Measurements from ENCODE around the gene BRI3. TPM values are rescaled to one million over a fixed set of nuclear protein-coding genes. Genes with fewer than 3 reads are reported as not detected.

The BRI3 gene
- total and polyA plus RNA-seq, 2 of the 4 experiments (the other 2 are of a cell fraction) = 24.7 to 68.3 TPM

DNA sequence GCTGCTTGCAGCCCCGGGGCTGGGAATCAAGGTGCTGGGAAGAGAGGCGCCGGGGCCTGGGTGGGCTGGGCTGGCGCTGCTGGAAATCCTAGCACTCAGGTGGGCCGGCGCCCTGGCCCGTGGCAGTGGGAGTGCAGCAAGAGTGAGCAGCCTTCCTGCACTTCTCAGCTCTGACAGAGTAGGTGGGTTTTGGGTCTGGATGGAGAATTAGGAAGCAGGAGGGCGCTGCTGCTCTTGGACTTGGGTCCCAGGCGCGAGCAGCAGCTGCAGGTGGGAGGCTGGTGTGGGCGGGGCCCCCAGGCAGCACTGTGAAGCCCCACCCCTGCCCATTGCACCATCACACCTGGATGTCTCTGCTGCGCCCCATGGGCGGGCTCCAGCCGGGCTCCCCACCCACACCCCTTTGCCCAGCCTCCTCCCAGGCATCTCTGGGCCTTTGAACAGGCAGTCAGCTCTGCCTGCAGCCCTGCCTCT is 6.0 kb downstream of the BRI3 start:
- WGBS, 2 experiments (ENCODE audit: extremely low coverage in 2 of 2, insufficient read length in 1 of 2) = 90% methylated on average over 3 of the region's 14 CpGs; no CpG with 5 or more reads in 1 of the 2 experiments
- intact Hi-C loops (cut with micrococcal nuclease) = no loop called here
- peaks cover 52% of the 10 kb centered on the region for H3K36me3 ChIP-seq (ENCODE audit: control insufficient read depth, insufficient read depth, low read length)

More for the DNA sequence above, 6.0 kb downstream of the BRI3 start:
- Histone ChIP-seq H3K14ac (replicated peaks; ENCODE audit: low read depth, low read length) (no peak overlapping the region), H3K27me3 (ENCODE audit: control insufficient read depth, insufficient read depth, low read length) (no peaks in the 10 kb centered on the region), H3K4me2 (ENCODE audit: low read depth, low read length) (no peak overlapping the region), H4K91ac (ENCODE audit: insufficient read depth, low read depth, low read length) (no peak overlapping the region), H3K9me3 (ENCODE audit: control insufficient read depth, insufficient read depth, low read length) (no peaks in the 10 kb centered on the region), H2AK5ac (ENCODE audit: low read depth, low read length) (no peak overlapping the region), H3K4me3 (ENCODE audit: insufficient read depth, low read depth, low read length) (no peak overlapping the region), H4K8ac (ENCODE audit: low read depth in 2 of 2, low read length in 2 of 2) (no peak overlapping the region; a peak in 1 of 4 replicates), H3K27ac (ENCODE audit: insufficient read depth, low read length) (no peak overlapping the region), H2AFZ (replicated peaks; ENCODE audit: low read length, poor library complexity) (no peak overlapping the region), H3K18ac (ENCODE audit: low read depth, low read length) (no peak overlapping the region), H3K9ac (ENCODE audit: low read depth, low read length) (no peak overlapping the region), H4K20me1 (ENCODE audit: insufficient read depth, low read length) (peaks cover 89% of the 10 kb centered on the region), H2BK5ac (ENCODE audit: low read depth, low read length, poor library complexity, severe bottlenecking) (no peak overlapping the region), H3K9me1 (ENCODE audit: insufficient read depth, low read length) (peaks cover 21% of the 10 kb centered on the region), H2BK15ac (ENCODE audit: low read depth, low read length) (no peak overlapping the region), H4K5ac (ENCODE audit: low read depth, low read length) (no peak overlapping the region), H2AK9ac (replicated peaks; ENCODE audit: low read depth, low read length, poor library complexity) (no peak overlapping the region), H3K4ac (ENCODE audit: low read depth, low read length) (peak overlapping the region; percentile 52), H3K23ac (ENCODE audit: low read depth, low read length) (no peak overlapping the region), H2BK120ac (ENCODE audit: low read depth, low read length) (no peak overlapping the region), H2BK20ac (ENCODE audit: low read depth, low read length) (no peak overlapping the region), H3K56ac (ENCODE audit: extremely low read depth, insufficient read depth, low read length) (no peak overlapping the region), H3K4me1 (ENCODE audit: control insufficient read depth, insufficient read depth, low read length) (peaks cover 37% of the 10 kb centered on the region), H3K79me1 (ENCODE audit: low read depth in 1 of 2, low read length in 2 of 2) (peaks cover 14 to 82% of the 10 kb centered on the region in 2 experiments; a peak in 3 of 4 replicates)
- DNase-seq (no peak), ATAC-seq (ENCODE audit: low read depth) (no peak)
- in situ Hi-C loops (cut with MboI; ENCODE audit: low sequenced_read_pairs) = no loop called here
- CTCF ChIA-PET = no interaction called here
- no TSS peak for BruUV-seq (replicated peaks)
- POLR2A ChIA-PET (ENCODE audit: unreplicated experiment) = no interaction called here
- dilution Hi-C loops (cut with HindIII; ENCODE audit: low sequenced_read_pairs, unreplicated experiment) = no loop called here
- TF ChIP-seq MAFK (IDR thresholded peaks at IDR 0.05; ENCODE audit: low read depth, low read length) (no peak), BHLHE40 (IDR thresholded peaks at IDR 0.05; ENCODE audit: low read depth, low read length) (no peak), MXI1 (IDR thresholded peaks at IDR 0.05; ENCODE audit: borderline replicate concordance, low read depth, low read length) (no peak), SMC3 (IDR thresholded peaks at IDR 0.05; ENCODE audit: low read depth, low read length) (no peak), CEBPB (IDR thresholded peaks at IDR 0.05; ENCODE audit: low read depth, low read length) (no peak), RFX5 (IDR thresholded peaks at IDR 0.05; ENCODE audit: low read depth, low read length) (no peak), RCOR1 (IDR thresholded peaks at IDR 0.05; ENCODE audit: insufficient replicate concordance, low read length) (no peak), RAD21 (IDR thresholded peaks at IDR 0.05; ENCODE audit: low read length) (no peak), CHD1 (IDR thresholded peaks at IDR 0.05; ENCODE audit: low read depth, low read length) (no peak), MAZ (IDR thresholded peaks at IDR 0.05; ENCODE audit: borderline replicate concordance, low read depth, low read length) (no peak), NFE2L2 (IDR thresholded peaks at IDR 0.05; ENCODE audit: low read depth, low read length) (no peak)
- TF ChIP-seq, protein P1, sequence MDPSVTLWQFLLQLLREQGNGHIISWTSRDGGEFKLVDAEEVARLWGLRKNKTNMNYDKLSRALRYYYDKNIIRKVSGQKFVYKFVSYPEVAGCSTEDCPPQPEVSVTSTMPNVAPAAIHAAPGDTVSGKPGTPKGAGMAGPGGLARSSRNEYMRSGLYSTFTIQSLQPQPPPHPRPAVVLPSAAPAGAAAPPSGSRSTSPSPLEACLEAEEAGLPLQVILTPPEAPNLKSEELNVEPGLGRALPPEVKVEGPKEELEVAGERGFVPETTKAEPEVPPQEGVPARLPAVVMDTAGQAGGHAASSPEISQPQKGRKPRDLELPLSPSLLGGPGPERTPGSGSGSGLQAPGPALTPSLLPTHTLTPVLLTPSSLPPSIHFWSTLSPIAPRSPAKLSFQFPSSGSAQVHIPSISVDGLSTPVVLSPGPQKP (IDR thresholded peaks at IDR 0.05; ENCODE audit: borderline replicate concordance, low read depth, low read length) = no peak
- TF ChIP-seq, protein P2, sequence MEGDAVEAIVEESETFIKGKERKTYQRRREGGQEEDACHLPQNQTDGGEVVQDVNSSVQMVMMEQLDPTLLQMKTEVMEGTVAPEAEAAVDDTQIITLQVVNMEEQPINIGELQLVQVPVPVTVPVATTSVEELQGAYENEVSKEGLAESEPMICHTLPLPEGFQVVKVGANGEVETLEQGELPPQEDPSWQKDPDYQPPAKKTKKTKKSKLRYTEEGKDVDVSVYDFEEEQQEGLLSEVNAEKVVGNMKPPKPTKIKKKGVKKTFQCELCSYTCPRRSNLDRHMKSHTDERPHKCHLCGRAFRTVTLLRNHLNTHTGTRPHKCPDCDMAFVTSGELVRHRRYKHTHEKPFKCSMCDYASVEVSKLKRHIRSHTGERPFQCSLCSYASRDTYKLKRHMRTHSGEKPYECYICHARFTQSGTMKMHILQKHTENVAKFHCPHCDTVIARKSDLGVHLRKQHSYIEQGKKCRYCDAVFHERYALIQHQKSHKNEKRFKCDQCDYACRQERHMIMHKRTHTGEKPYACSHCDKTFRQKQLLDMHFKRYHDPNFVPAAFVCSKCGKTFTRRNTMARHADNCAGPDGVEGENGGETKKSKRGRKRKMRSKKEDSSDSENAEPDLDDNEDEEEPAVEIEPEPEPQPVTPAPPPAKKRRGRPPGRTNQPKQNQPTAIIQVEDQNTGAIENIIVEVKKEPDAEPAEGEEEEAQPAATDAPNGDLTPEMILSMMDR (conservative IDR thresholded peaks at IDR 0.05; ENCODE audit: low read depth, low read length) = no peak

Measured in IMR-90 (cell line).